HFFc6 (cell line): Measurements from ENCODE around the gene B3GLCT. TPM values are rescaled to one million over a fixed set of nuclear protein-coding genes. Genes with fewer than 3 reads are reported as not detected.

Experiments used
- DNase-seq: peaks from one replicate; pipeline ENCODE4 v3.0.0-alpha.2; 2018
- H3K27ac Mint-ChIP-seq: 2 replicates; pipeline ENCODE4 v1.8.0; 2020; ENCODE audit warnings: mild to moderate bottlenecking, mixed read lengths
- H3K27me3 Mint-ChIP-seq: 2 replicates; pipeline ENCODE4 v1.8.0; 2021; ENCODE audit warnings: mild to moderate bottlenecking, moderate library complexity, mixed read lengths; ENCODE audit not compliant: insufficient read depth
- H3K36me3 Mint-ChIP-seq: 2 replicates; pipeline ENCODE4 v1.8.0; 2021; ENCODE audit warnings: low read depth, mixed read lengths
- H3K4me1 Mint-ChIP-seq: 2 replicates; pipeline ENCODE4 v1.8.0; 2020; ENCODE audit warnings: low read depth, mixed read lengths
- H3K4me3 Mint-ChIP-seq: 2 replicates; pipeline ENCODE4 v1.8.0; 2020; ENCODE audit warnings: mild to moderate bottlenecking, moderate library complexity, mixed read lengths
- H3K9me3 Mint-ChIP-seq: 2 replicates; pipeline ENCODE4 v1.8.0; 2020; ENCODE audit warnings: mild to moderate bottlenecking, mixed read lengths
- CTCF ChIP-seq: fragments of 200-600 bp; sonication (generic); IDR thresholded peaks from 2 replicates; pipeline ENCODE4 v1.5.0; 2021; ENCODE audit warnings: antibody characterized with exemption, mild to moderate bottlenecking
- total RNA-seq, 6 experiments: library from RNA; stranded (reverse); fragmentation: NEBNext Ultra II Directional; extraction: Animal tissue kit (Norgen Biotek cat#: 25700); gene quantifications; 2 replicates in 1 of 6; 3 replicates in 5 of 6; pipeline ENCODE4 v1.2.3, GENCODE V29; 2021

The B3GLCT gene
- total RNA-seq, 6 experiments from 2014 or later: 5.0 to 7.5 (median 6.9) TPM

GRCh38 chr13:31276421-31276820 is 76.6 kb downstream of the B3GLCT start:
- H3K36me3 Mint-ChIP-seq: peaks cover 15% of the 10 kb centered on the region
- no peaks in the 10 kb centered on the region for H3K27me3 Mint-ChIP-seq
- H3K9me3 Mint-ChIP-seq: no peaks in the 10 kb centered on the region
- H3K4me1 Mint-ChIP-seq: no peaks in the 10 kb centered on the region; the same call in 1 of the 2 replicates
- TF ChIP-seq CTCF: no peak
- DNase-seq: no peak
- H3K27ac Mint-ChIP-seq: no peak overlapping the region
- H3K4me3 Mint-ChIP-seq: no peak overlapping the region

GRCh38 chr13:31278869-31279268 is 79.1 kb downstream of the B3GLCT start:
- TF ChIP-seq CTCF: no peak
- peaks cover 15% of the 10 kb centered on the region for H3K36me3 Mint-ChIP-seq
- no peak for DNase-seq
- H3K9me3 Mint-ChIP-seq: no peaks in the 10 kb centered on the region
- H3K27me3 Mint-ChIP-seq: no peaks in the 10 kb centered on the region
- H3K4me1 Mint-ChIP-seq: no peaks in the 10 kb centered on the region; the same call in 1 of the 2 replicates
- H3K4me3 Mint-ChIP-seq: no peak overlapping the region
- no peak overlapping the region for H3K27ac Mint-ChIP-seq

GRCh38 chr13:31282741-31283455 is 83.1 kb downstream of the B3GLCT start:
- TF ChIP-seq CTCF: no peak
- no peak overlapping the region for H3K4me3 Mint-ChIP-seq
- no peak overlapping the region for H3K27ac Mint-ChIP-seq
- H3K4me1 Mint-ChIP-seq: no peaks in the 10 kb centered on the region
- peaks cover 17% of the 10 kb centered on the region for H3K36me3 Mint-ChIP-seq
- H3K9me3 Mint-ChIP-seq: no peaks in the 10 kb centered on the region
- no peak for DNase-seq
- no peaks in the 10 kb centered on the region for H3K27me3 Mint-ChIP-seq

GRCh38 chr13:31286930-31287329 is 87.2 kb downstream of the B3GLCT start:
- H3K9me3 Mint-ChIP-seq: peaks cover 20% of the 10 kb centered on the region
- H3K27ac Mint-ChIP-seq: no peak overlapping the region
- peaks cover 38% of the 10 kb centered on the region for H3K36me3 Mint-ChIP-seq
- DNase-seq: no peak
- no peak for TF ChIP-seq CTCF
- no peak overlapping the region for H3K4me3 Mint-ChIP-seq
- H3K4me1 Mint-ChIP-seq: no peaks in the 10 kb centered on the region
- no peaks in the 10 kb centered on the region; the same call in 1 of the 2 replicates for H3K27me3 Mint-ChIP-seq

- Mint-ChIP-seq H3K27me3 (no peaks in the 10 kb centered on the region), H3K9me3 (no peaks in the 10 kb centered on the region), H3K4me1 (no peaks in the 10 kb centered on the region), H3K27ac (no peak overlapping the region), H3K4me3 (no peak overlapping the region), H3K36me3 (peaks cover 14% of the 10 kb centered on the region)
- no peak for DNase-seq
- no peak for TF ChIP-seq CTCF
These were observed 101.3 kb downstream of the B3GLCT start for GRCh38 chr13:31301119-31301518.
